KMS-11 (cell line): ENCODE measurements around the gene ATRIP.

Experiments used
- H2AFZ ChIP-seq: fragments of 200-600 bp; sonication (generic); 2 replicates; pipeline ENCODE4 v1.6.1; 2016; ENCODE audit warnings: antibody characterized with exemption, mixed run types, low read depth
- H3K27ac ChIP-seq: fragments of 200-600 bp; sonication (generic); 2 replicates; pipeline ENCODE4 v1.6.1; 2016; ENCODE audit warnings: mild to moderate bottlenecking, mixed run types
- H3K27me3 ChIP-seq: fragments of 200-600 bp; sonication (generic); 2 replicates; pipeline ENCODE4 v1.6.1; 2017; ENCODE audit warnings: mild to moderate bottlenecking, low read depth, mixed run types, moderate library complexity; ENCODE audit not compliant: insufficient read depth
- H3K36me3 ChIP-seq: fragments of 200-600 bp; sonication (generic); 2 replicates; pipeline ENCODE4 v1.6.1; 2017; ENCODE audit warnings: mild to moderate bottlenecking, mixed run types; ENCODE audit not compliant: insufficient read depth
- H3K4me1 ChIP-seq: fragments of 200-600 bp; sonication (generic); 2 replicates; pipeline ENCODE4 v1.6.1; 2016; ENCODE audit warnings: mild to moderate bottlenecking, low read depth, mixed run types; ENCODE audit not compliant: poor library complexity, severe bottlenecking
- H3K4me2 ChIP-seq: fragments of 200-600 bp; sonication (generic); 2 replicates; pipeline ENCODE4 v1.7.0; 2016; ENCODE audit warnings: mild to moderate bottlenecking, mixed run types
- H3K4me3 ChIP-seq: fragments of 200-600 bp; sonication (generic); IDR thresholded peaks from 2 replicates; pipeline ENCODE4 v1.6.1; 2017; ENCODE audit warnings: low read depth, low read length, mixed read lengths; ENCODE audit not compliant: insufficient read depth
- H3K79me2 ChIP-seq: fragments of 200-600 bp; sonication (generic); 2 replicates; pipeline ENCODE4 v1.6.1; 2016; ENCODE audit warnings: low read depth, mixed run types; ENCODE audit not compliant: insufficient read depth
- H3K9ac ChIP-seq: fragments of 200-600 bp; sonication (generic); 2 replicates; pipeline ENCODE4 v1.6.1; 2016; ENCODE audit warnings: mild to moderate bottlenecking, mixed run types
- H4K20me1 ChIP-seq: fragments of 200-600 bp; sonication (generic); 2 replicates; pipeline ENCODE4 v1.6.1; 2016; ENCODE audit warnings: mild to moderate bottlenecking, mixed run types; ENCODE audit not compliant: insufficient read depth
- TF ChIP-seq, protein P1 (sequence below): fragments of 200-600 bp; sonication (generic); conservative IDR thresholded peaks from 2 replicates; pipeline ENCODE4 v1.6.1; 2017; ENCODE audit warnings: low read depth, mild to moderate bottlenecking, antibody characterized with exemption, low read length, moderate library complexity, mixed read lengths

ATRIP gene

DNA sequence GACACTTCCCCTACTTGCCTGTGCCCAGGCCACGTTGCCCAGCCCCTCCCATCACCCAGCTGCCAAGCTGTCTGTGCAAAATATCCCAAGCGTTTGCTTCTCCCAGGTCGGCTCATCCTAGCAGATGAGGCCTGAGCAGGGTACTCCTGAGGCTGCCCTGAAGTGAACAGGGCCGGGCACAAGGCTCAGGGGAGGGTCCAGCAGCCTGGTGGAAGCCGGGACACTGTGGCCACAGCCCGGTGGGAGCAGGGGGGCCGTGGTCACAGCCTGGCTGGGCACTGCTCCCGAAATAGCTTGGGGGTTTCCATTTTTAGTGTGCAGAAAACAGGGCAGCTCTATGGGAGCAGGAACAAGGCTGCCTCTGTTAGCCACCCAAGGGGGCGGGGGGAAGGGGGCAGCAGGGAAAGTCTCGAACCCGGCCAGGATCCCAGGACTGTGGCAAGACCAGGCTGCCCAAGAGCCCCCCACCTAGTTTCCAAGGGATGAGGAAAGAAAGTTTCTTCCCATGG is 20.1 kb upstream of the ATRIP start:
- Histone ChIP-seq H3K36me3 (no peaks in the 10 kb centered on the region), H4K20me1 (no peaks in the 10 kb centered on the region), H3K27me3 (no peaks in the 10 kb centered on the region), H3K9ac (no peak overlapping the region), H3K79me2 (no peaks in the 10 kb centered on the region), H2AFZ (no peak overlapping the region), H3K4me2 (no peak overlapping the region), H3K27ac (no peak overlapping the region), H3K4me1 (peaks cover 4% of the 10 kb centered on the region), H3K4me3 (no peak overlapping the region)
- TF ChIP-seq, protein P1, sequence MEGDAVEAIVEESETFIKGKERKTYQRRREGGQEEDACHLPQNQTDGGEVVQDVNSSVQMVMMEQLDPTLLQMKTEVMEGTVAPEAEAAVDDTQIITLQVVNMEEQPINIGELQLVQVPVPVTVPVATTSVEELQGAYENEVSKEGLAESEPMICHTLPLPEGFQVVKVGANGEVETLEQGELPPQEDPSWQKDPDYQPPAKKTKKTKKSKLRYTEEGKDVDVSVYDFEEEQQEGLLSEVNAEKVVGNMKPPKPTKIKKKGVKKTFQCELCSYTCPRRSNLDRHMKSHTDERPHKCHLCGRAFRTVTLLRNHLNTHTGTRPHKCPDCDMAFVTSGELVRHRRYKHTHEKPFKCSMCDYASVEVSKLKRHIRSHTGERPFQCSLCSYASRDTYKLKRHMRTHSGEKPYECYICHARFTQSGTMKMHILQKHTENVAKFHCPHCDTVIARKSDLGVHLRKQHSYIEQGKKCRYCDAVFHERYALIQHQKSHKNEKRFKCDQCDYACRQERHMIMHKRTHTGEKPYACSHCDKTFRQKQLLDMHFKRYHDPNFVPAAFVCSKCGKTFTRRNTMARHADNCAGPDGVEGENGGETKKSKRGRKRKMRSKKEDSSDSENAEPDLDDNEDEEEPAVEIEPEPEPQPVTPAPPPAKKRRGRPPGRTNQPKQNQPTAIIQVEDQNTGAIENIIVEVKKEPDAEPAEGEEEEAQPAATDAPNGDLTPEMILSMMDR = no peak

DNA sequence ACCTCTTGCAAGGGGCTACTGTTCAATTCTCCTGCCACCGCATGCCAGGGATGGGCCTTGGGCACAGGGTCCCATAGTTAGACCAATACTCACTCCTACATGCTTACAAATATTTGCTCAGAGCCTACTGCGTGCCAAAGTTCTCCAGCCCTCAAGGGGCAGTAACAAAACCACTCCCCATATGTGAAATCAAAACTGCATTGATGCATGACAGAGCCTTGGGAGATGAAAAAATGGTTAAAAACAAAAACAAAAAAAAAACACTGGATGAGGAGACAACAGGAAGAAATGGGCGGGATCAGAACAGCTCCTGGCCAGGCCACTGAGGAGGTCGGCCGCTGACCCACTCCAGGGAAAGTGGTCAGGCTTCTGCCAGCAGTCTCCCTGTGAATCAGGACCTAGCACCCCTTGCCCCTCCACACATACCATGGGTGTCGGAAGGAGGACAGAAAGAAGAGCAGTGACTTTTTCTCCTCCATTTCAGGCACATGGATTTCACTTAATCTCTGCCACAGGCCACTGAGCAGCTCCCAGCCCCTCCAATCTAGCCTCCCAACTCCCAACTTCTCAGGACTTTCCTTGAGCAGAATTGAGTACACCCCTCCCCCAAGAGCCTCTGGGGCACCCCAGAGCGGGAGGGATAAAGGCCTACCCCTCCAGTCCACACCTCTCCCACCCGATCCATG is 19.4 kb upstream of the ATRIP start:
- Histone ChIP-seq H3K27me3 (no peaks in the 10 kb centered on the region), H2AFZ (no peak overlapping the region), H3K4me3 (no peak overlapping the region), H3K9ac (no peak overlapping the region), H3K36me3 (no peaks in the 10 kb centered on the region), H3K4me2 (no peak overlapping the region), H3K4me1 (peaks cover 4% of the 10 kb centered on the region), H3K79me2 (no peaks in the 10 kb centered on the region), H4K20me1 (no peaks in the 10 kb centered on the region), H3K27ac (no peak overlapping the region)
- TF ChIP-seq, protein P1 = no peak

DNA sequence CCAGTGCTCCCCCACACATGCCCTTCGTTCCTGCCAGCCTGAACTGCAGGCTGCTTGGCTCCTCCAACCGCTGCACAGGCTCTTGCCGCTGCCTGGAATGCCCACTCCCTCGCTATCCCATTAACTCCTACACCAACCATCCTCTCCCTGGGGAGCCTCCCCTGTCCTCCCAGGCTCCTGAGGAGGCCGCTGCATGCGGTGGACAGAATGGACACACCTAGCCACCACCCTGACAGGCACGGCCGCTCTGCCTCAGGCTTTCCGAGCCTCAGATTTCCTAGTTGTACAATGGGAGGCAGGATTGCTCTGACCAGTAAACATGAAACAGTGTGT is 18.9 kb upstream of the ATRIP start:
- Histone ChIP-seq H3K4me2 (no peak overlapping the region), H3K9ac (no peak overlapping the region), H3K4me1 (peaks cover 4% of the 10 kb centered on the region), H3K79me2 (no peaks in the 10 kb centered on the region), H3K36me3 (no peaks in the 10 kb centered on the region), H3K27me3 (no peaks in the 10 kb centered on the region), H3K4me3 (no peak overlapping the region), H2AFZ (no peak overlapping the region), H3K27ac (no peak overlapping the region), H4K20me1 (no peaks in the 10 kb centered on the region)
- TF ChIP-seq, protein P1 = no peak

DNA sequence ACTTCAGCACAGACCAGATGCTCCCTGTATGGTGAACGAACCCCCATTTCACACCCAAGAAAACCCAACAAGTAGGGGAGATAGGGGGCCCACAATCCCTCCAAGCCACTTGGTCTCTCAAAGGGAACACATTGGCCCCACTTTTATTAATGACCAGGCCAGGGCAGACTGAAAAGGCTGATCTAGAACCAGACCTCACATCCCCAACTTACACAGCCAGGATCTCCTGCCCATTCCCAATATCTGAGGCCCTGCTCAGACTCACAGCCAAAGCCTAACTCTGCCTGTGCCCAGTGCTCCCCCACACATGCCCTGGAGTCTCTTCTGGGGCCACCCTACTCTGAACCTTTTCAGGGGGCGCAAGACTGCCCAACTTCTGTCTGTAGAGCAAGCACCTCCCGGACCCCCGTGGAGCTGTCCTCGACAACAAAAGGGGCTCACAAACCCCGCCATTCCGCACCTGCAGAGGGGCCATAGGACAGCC is 18.4 kb upstream of the ATRIP start:
- no peaks in the 10 kb centered on the region for H3K79me2 ChIP-seq
- no peak overlapping the region for H3K4me3 ChIP-seq
- H3K36me3 ChIP-seq = no peaks in the 10 kb centered on the region
- H4K20me1 ChIP-seq = no peaks in the 10 kb centered on the region
- no peak overlapping the region for H2AFZ ChIP-seq
- no peak overlapping the region for H3K4me2 ChIP-seq
- no peak overlapping the region for H3K27ac ChIP-seq
- no peak overlapping the region for H3K9ac ChIP-seq
- TF ChIP-seq, protein P1 = no peak
- peaks cover 4% of the 10 kb centered on the region for H3K4me1 ChIP-seq
- no peaks in the 10 kb centered on the region for H3K27me3 ChIP-seq
